Mesendoderm (in vitro differentiated cells): ENCODE data around the gene QKI.
"Not testable (repeated sequence)": the region's sequence is repeated elsewhere in the genome, so short reads cannot be mapped to it uniquely, and the experiment has no call there.

Experiments used
- DNase-seq: peaks from one replicate; pipeline ENCODE4 v3.0.0; 2013
- H2AK5ac ChIP-seq: 2 replicates; pipeline ENCODE4 v1.6.1; 2013; ENCODE audit warnings: low read length, inconsistent platforms
- H2BK120ac ChIP-seq: 2 replicates; pipeline ENCODE4 v1.6.1; 2013; ENCODE audit warnings: low read depth, mild to moderate bottlenecking, low read length, moderate library complexity, mixed read lengths
- H2BK15ac ChIP-seq: replicated peaks from 2 replicates; pipeline ENCODE4 v1.6.1; 2013; ENCODE audit warnings: low read depth, mild to moderate bottlenecking, moderate library complexity
- H2BK5ac ChIP-seq: 2 replicates; pipeline ENCODE4 v1.6.1; 2013; ENCODE audit warnings: low read length, inconsistent platforms
- H3K18ac ChIP-seq: 2 replicates; pipeline ENCODE4 v1.6.1; 2013; ENCODE audit warnings: mild to moderate bottlenecking, low read length, mixed read lengths
- H3K23ac ChIP-seq: one replicate; pipeline ENCODE4 v1.6.1; 2013; ENCODE audit warnings: low read length
- H3K27ac ChIP-seq: 2 replicates; pipeline ENCODE4 v1.5.1; 2013; ENCODE audit warnings: low read depth, mild to moderate bottlenecking, inconsistent platforms, low read length, moderate library complexity
- H3K27me3 ChIP-seq: 2 replicates; pipeline ENCODE4 v1.6.1; 2013; ENCODE audit warnings: low read length, control low read depth, mild to moderate bottlenecking, inconsistent platforms; ENCODE audit not compliant: insufficient read depth, poor library complexity
- H3K36me3 ChIP-seq: 2 replicates; pipeline ENCODE4 v1.6.1; 2013; ENCODE audit warnings: low read length, inconsistent platforms; ENCODE audit not compliant: control insufficient read depth, insufficient read depth
- H3K4ac ChIP-seq: one replicate; pipeline ENCODE4 v1.6.1; 2013; ENCODE audit warnings: low read depth, mild to moderate bottlenecking, low read length, moderate library complexity
- H3K4me1 ChIP-seq: 2 replicates; pipeline ENCODE4 v1.6.1; 2013; ENCODE audit warnings: low read depth, low read length, inconsistent platforms; ENCODE audit not compliant: control insufficient read depth
- H3K4me2 ChIP-seq: 2 replicates; pipeline ENCODE4 v1.6.1; 2013; ENCODE audit warnings: low read length
- H3K4me3 ChIP-seq: 2 replicates; pipeline ENCODE4 v1.5.1; 2013; ENCODE audit warnings: mild to moderate bottlenecking, low read length
- H3K56ac ChIP-seq: one replicate; pipeline ENCODE4 v1.6.1; 2013; ENCODE audit warnings: low read length
- H3K79me1 ChIP-seq: 2 replicates; pipeline ENCODE4 v1.6.1; 2013; ENCODE audit warnings: low read length, inconsistent platforms
- H3K79me2 ChIP-seq: 2 replicates; pipeline ENCODE4 v1.6.1; 2013; ENCODE audit warnings: mild to moderate bottlenecking, low read length; ENCODE audit not compliant: control insufficient read depth, insufficient read depth
- H3K9ac ChIP-seq: 2 replicates; pipeline ENCODE4 v1.6.1; 2013; ENCODE audit warnings: low read length, inconsistent platforms
- H4K5ac ChIP-seq: one replicate; pipeline ENCODE4 v1.6.1; 2013; ENCODE audit warnings: low read length
- H4K8ac ChIP-seq: one replicate; pipeline ENCODE4 v1.6.1; 2013; ENCODE audit warnings: low read depth, mild to moderate bottlenecking, control low read depth, low read length, moderate library complexity
- WGBS: extraction: QIAGEN DNeasy Blood & Tissue Kit; methylation state at CpG from one replicate; pipeline ENCODE4 v1.1.7; 2013; ENCODE audit warnings: low lambda C conversion rate, missing lambda C conversion rate; ENCODE audit not compliant: insufficient coverage; ENCODE audit errors: extremely low coverage; 5-methylcytosine and 5-hydroxymethylcytosine counted together

Gene QKI

GRCh38 chr6:163380216-163380615 lies 34.3 kb upstream of the QKI start:
- DNase-seq = no peak
- H3K4ac ChIP-seq = no peak overlapping the region
- H3K36me3 ChIP-seq = no peaks in the 10 kb centered on the region
- no peak overlapping the region for H4K8ac ChIP-seq
- no peak overlapping the region for H2BK5ac ChIP-seq
- no peaks in the 10 kb centered on the region for H3K4me1 ChIP-seq
- no peak overlapping the region for H3K4me3 ChIP-seq
- WGBS = no CpG with 5 or more reads among the region's 7 CpGs
- H3K27ac ChIP-seq = no peak overlapping the region
- no peak overlapping the region for H2AK5ac ChIP-seq
- H3K9ac ChIP-seq = no peak overlapping the region
- H3K23ac ChIP-seq = no peak overlapping the region
- H2BK15ac ChIP-seq = no peak overlapping the region
- H3K79me2 ChIP-seq = no peaks in the 10 kb centered on the region
- no peak overlapping the region for H3K18ac ChIP-seq
- no peak overlapping the region for H2BK120ac ChIP-seq
- H3K27me3 ChIP-seq = no peaks in the 10 kb centered on the region
- no peaks in the 10 kb centered on the region for H3K79me1 ChIP-seq
- no peak overlapping the region for H3K56ac ChIP-seq
- H3K4me2 ChIP-seq = no peak overlapping the region
- no peak overlapping the region for H4K5ac ChIP-seq

- Histone ChIP-seq H3K4me1 (no peaks in the 10 kb centered on the region), H3K9ac (no peak overlapping the region), H3K27ac (no peak overlapping the region), H3K18ac (no peak overlapping the region), H3K56ac (no peak overlapping the region), H3K79me2 (no peaks in the 10 kb centered on the region), H2BK15ac (no peak overlapping the region), H2BK120ac (no peak overlapping the region), H3K23ac (no peak overlapping the region), H3K27me3 (no peaks in the 10 kb centered on the region), H3K36me3 (no peaks in the 10 kb centered on the region), H2AK5ac (no peak overlapping the region), H3K4ac (no peak overlapping the region), H4K8ac (no peak overlapping the region), H3K79me1 (no peaks in the 10 kb centered on the region), H3K4me3 (no peak overlapping the region), H3K4me2 (no peak overlapping the region), H4K5ac (no peak overlapping the region), H2BK5ac (no peak overlapping the region)
- DNase-seq = no peak
- WGBS = no CpG with 5 or more reads among the region's 8 CpGs
Measured at GRCh38 chr6:163381118-163381756, 33.3 kb upstream of the QKI start.

- not testable (repeated sequence) for H3K9ac ChIP-seq, H3K56ac ChIP-seq, H2BK5ac ChIP-seq, H3K4me1 ChIP-seq, H3K27me3 ChIP-seq, H3K79me2 ChIP-seq, H3K18ac ChIP-seq, H3K4me2 ChIP-seq, H3K4ac ChIP-seq, H3K23ac ChIP-seq, DNase-seq, H3K27ac ChIP-seq, H2BK15ac ChIP-seq, H2BK120ac ChIP-seq, H2AK5ac ChIP-seq, H3K79me1 ChIP-seq, H3K4me3 ChIP-seq, H4K8ac ChIP-seq, H4K5ac ChIP-seq, H3K36me3 ChIP-seq
- WGBS = no CpG with 5 or more reads among the region's 3 CpGs
Measured at GRCh38 chr6:163383396-163383795, 31.1 kb upstream of the QKI start.

- no peak overlapping the region for H3K4me2 ChIP-seq
- H3K56ac ChIP-seq = no peak overlapping the region
- H3K9ac ChIP-seq = no peak overlapping the region
- no peak overlapping the region for H2BK5ac ChIP-seq
- no peak overlapping the region for H3K4ac ChIP-seq
- no peak overlapping the region for H2AK5ac ChIP-seq
- WGBS = no CpG with 5 or more reads among the region's 5 CpGs
- no peak overlapping the region for H2BK120ac ChIP-seq
- H3K23ac ChIP-seq = no peak overlapping the region
- H3K36me3 ChIP-seq = no peaks in the 10 kb centered on the region
- DNase-seq = no peak
- H3K4me3 ChIP-seq = no peak overlapping the region
- H3K27ac ChIP-seq = no peak overlapping the region
- H3K79me1 ChIP-seq = no peaks in the 10 kb centered on the region
- no peak overlapping the region for H4K8ac ChIP-seq
- H3K4me1 ChIP-seq = no peaks in the 10 kb centered on the region
- H3K27me3 ChIP-seq = no peaks in the 10 kb centered on the region
- H3K79me2 ChIP-seq = no peaks in the 10 kb centered on the region
- no peak overlapping the region for H3K18ac ChIP-seq
- no peak overlapping the region for H4K5ac ChIP-seq
- H2BK15ac ChIP-seq = no peak overlapping the region
Measured at GRCh38 chr6:163383912-163384311, 30.6 kb upstream of the QKI start.

GRCh38 chr6:163384510-163384909 lies 30.0 kb upstream of the QKI start:
- no peak overlapping the region for H2BK15ac ChIP-seq
- no peak overlapping the region for H3K4ac ChIP-seq
- no peak overlapping the region for H2BK5ac ChIP-seq
- H4K5ac ChIP-seq = no peak overlapping the region
- H4K8ac ChIP-seq = no peak overlapping the region
- no peak for DNase-seq
- no peaks in the 10 kb centered on the region for H3K27me3 ChIP-seq
- H3K36me3 ChIP-seq = no peaks in the 10 kb centered on the region
- H3K79me1 ChIP-seq = no peaks in the 10 kb centered on the region
- H3K9ac ChIP-seq = no peak overlapping the region
- no peak overlapping the region for H3K18ac ChIP-seq
- H2AK5ac ChIP-seq = no peak overlapping the region
- H3K56ac ChIP-seq = no peak overlapping the region
- no peaks in the 10 kb centered on the region for H3K79me2 ChIP-seq
- WGBS = no CpG with 5 or more reads among the region's 2 CpGs
- no peak overlapping the region for H3K27ac ChIP-seq
- H3K4me2 ChIP-seq = no peak overlapping the region
- no peak overlapping the region for H3K4me3 ChIP-seq
- no peak overlapping the region for H3K23ac ChIP-seq
- no peaks in the 10 kb centered on the region for H3K4me1 ChIP-seq
- H2BK120ac ChIP-seq = no peak overlapping the region

GRCh38 chr6:163385503-163385902 lies 29.0 kb upstream of the QKI start:
- H4K8ac ChIP-seq, H3K4me2 ChIP-seq, DNase-seq, H3K27me3 ChIP-seq, H2BK15ac ChIP-seq, H3K79me1 ChIP-seq, H3K9ac ChIP-seq, H4K5ac ChIP-seq, H2BK120ac ChIP-seq, H3K27ac ChIP-seq, H3K23ac ChIP-seq, H3K56ac ChIP-seq, H2AK5ac ChIP-seq, H3K4ac ChIP-seq, H3K4me3 ChIP-seq, H2BK5ac ChIP-seq, H3K18ac ChIP-seq, H3K36me3 ChIP-seq, H3K4me1 ChIP-seq, H3K79me2 ChIP-seq: not testable (repeated sequence)
- WGBS = no CpG with 5 or more reads among the region's 13 CpGs
